Spleen (tissue), 7 donors: ENCODE results near the gene ANKRD44.

ENCODE experiments used
- CTCF ChIP-seq, 11 experiments: fragments of 200-600 bp in 7 of 11; fragments of 450-650 bp in 4 of 11; sonication (generic) in 4 of 11; IDR thresholded peaks in 8 of 11; conservative IDR thresholded peaks in 3 of 11; 1 replicate in 7 of 11; 2 replicates in 4 of 11; pipeline versions ENCODE4 v1.4.0 to v1.8.0; 2016 to 2021; ENCODE audit warnings: antibody characterized with exemption in 11 of 11, inconsistent platforms in 4 of 11, mild to moderate bottlenecking in 1 of 11
- POLR2A ChIP-seq, 3 donors: fragments of 450-650 bp; IDR thresholded peaks; one replicate each; pipeline ENCODE4 v1.5.1; 2017; ENCODE audit warnings: antibody characterized with exemption in 3 of 3, mild to moderate bottlenecking in 1 of 3
- POLR2AphosphoS5 ChIP-seq, 3 donors: sonication (generic); formaldehyde crosslinking; IDR thresholded peaks; one replicate each; pipeline ENCODE4 v1.5.1; 2017; ENCODE audit warnings: antibody characterized with exemption in 3 of 3
- donor health status: DM: no; HTN: no; CAD: no; lungs with moderate emphysema.
- donor health status: DM: no; HTN: no; CAD: no.
- donor health status: DM: no; HTN: no; CAD: no.

GRCh38 chr2:197148401-197148800, 162.2 kb downstream of the ANKRD44 start:
- TF ChIP-seq POLR2A (IDR thresholded peaks at IDR 0.05), result no peak
- TF ChIP-seq CTCF (IDR thresholded peaks at IDR 0.05 in 8 of 11, conservative IDR thresholded peaks at IDR 0.05 in 3 of 11), result no peak
- TF ChIP-seq POLR2AphosphoS5 (IDR thresholded peaks at IDR 0.05), result no peak
